A549 (cell line): ENCODE measurements around the gene C17orf113. TPM values are rescaled to one million over a fixed set of nuclear protein-coding genes. Genes with fewer than 3 reads are reported as not detected.

Source experiments
- ATAC-seq, 2 experiments: fragments of 200-7000 bp in 1 of 2; fragments of >200 bp in 1 of 2; cut with Nextera tagmentation in 1 of 2; cut with Tn5 transposase in 1 of 2; 3 replicates each; pipeline versions ENCODE4 v1.8.0 to v1.9.1; 2018 to 2020; ENCODE audit warnings: mild to moderate bottlenecking in 1 of 2, moderate library complexity in 1 of 2
- CTCF ChIA-PET: fragments of 300-600 bp; sonication (Branson Sonifier 250); formaldehyde crosslinking; extraction: SDS; loops from one replicate; lab custom pipeline; 2021; ENCODE audit warnings: antibody characterized with exemption, inconsistent platforms; lab: Yijun Ruan, JAX
- POLR2A ChIA-PET: fragments of 350-600 bp; formaldehyde crosslinking; extraction: SDS; loops from one replicate; lab custom pipeline; 2021; ENCODE audit warnings: antibody characterized with exemption, inconsistent platforms; lab: Yijun Ruan, JAX
- DNase-seq, 2 experiments: peaks; one replicate each; pipeline versions ENCODE4 v3.0.0 to v3.0.0-alpha.2; 2011 to 2016; ENCODE audit warnings: low read depth in 1 of 2, low spot score in 1 of 2
- FAIRE-seq: peaks from 2 replicates; lab custom pipeline; 2011; peaks lifted over from hg19 to GRCh38; lab: Jason Lieb, UNC
- H3K27ac ChIP-seq, 2 experiments: fragments of >200 bp; sonication (Bioruptor Twin); formaldehyde crosslinking; 3 replicates each; pipeline ENCODE4 v1.5.1; 2016 to 2017
- H3K4me1 ChIP-seq: fragments of >200 bp; sonication (Bioruptor Twin); formaldehyde crosslinking; 3 replicates; pipeline ENCODE4 v1.6.1; 2016
- H3K4me2 ChIP-seq: fragments of >200 bp; sonication (Bioruptor Twin); formaldehyde crosslinking; 3 replicates; pipeline ENCODE4 v1.6.1; 2016
- H3K4me3 ChIP-seq: fragments of >200 bp; sonication (Bioruptor Twin); formaldehyde crosslinking; 3 replicates; pipeline ENCODE4 v1.5.1; 2016
- H3K9me3 ChIP-seq: fragments of >200 bp; sonication (Bioruptor Twin); formaldehyde crosslinking; 3 replicates; pipeline ENCODE4 v1.6.1; 2016
- CBX8 ChIP-seq: fragments of 200-600 bp; sonication (generic); IDR thresholded peaks from 2 replicates; pipeline ENCODE4 v1.6.1; 2016
- CHD2 ChIP-seq: fragments of 150-350 bp; IDR thresholded peaks from 2 replicates; pipeline ENCODE4 v1.6.1; 2014; ENCODE audit warnings: low read length; ENCODE audit not compliant: partially characterized antibody
- CHD4 ChIP-seq: fragments of 200-600 bp; sonication (generic); IDR thresholded peaks from 2 replicates; pipeline ENCODE4 v1.6.1; 2016; ENCODE audit warnings: antibody characterized with exemption, mild to moderate bottlenecking, borderline replicate concordance
- ELK1 ChIP-seq: fragments of 150-350 bp; IDR thresholded peaks from 2 replicates; pipeline ENCODE4 v1.6.1; 2014; ENCODE audit warnings: low read depth, mild to moderate bottlenecking, low read length
- ESRRA ChIP-seq: fragments of 150-350 bp; IDR thresholded peaks from 2 replicates; pipeline ENCODE4 v1.6.1; 2014; ENCODE audit warnings: mild to moderate bottlenecking, low read length, borderline replicate concordance
- HEYL ChIP-seq: fragments of 250-450 bp; sonication (Bioruptor Pico); IDR thresholded peaks from 2 replicates; pipeline ENCODE4 v1.8.0; 2021; ENCODE audit warnings: mild to moderate bottlenecking, moderate library complexity
- HMGXB4 ChIP-seq: fragments of 250-450 bp; sonication (Bioruptor Pico); IDR thresholded peaks from 2 replicates; pipeline ENCODE4 v1.5.0; 2021; ENCODE audit warnings: mild to moderate bottlenecking, moderate library complexity, borderline replicate concordance
- HOXA7 ChIP-seq: fragments of 250-450 bp; sonication (Bioruptor Pico); IDR thresholded peaks from 2 replicates; pipeline ENCODE4 v1.5.0; 2020; ENCODE audit warnings: mild to moderate bottlenecking, moderate library complexity
- KDM1A ChIP-seq: fragments of 200-600 bp; sonication (generic); IDR thresholded peaks from 2 replicates; pipeline ENCODE4 v1.6.1; 2016; ENCODE audit warnings: low read depth, mild to moderate bottlenecking
- KDM5A ChIP-seq: fragments of 200-600 bp; sonication (generic); IDR thresholded peaks from 2 replicates; pipeline ENCODE4 v1.6.1; 2016; ENCODE audit warnings: antibody characterized with exemption, mild to moderate bottlenecking
- MAFK ChIP-seq: fragments of 450-650 bp; IDR thresholded peaks from 2 replicates; pipeline ENCODE4 v1.6.1; 2014; ENCODE audit not compliant: partially characterized antibody
- NPAS2 ChIP-seq: fragments of 250-450 bp; sonication (Bioruptor Pico); IDR thresholded peaks from 2 replicates; pipeline ENCODE4 v1.8.0; 2022; ENCODE audit warnings: mild to moderate bottlenecking, moderate library complexity, borderline replicate concordance
- PBX3 ChIP-seq: IDR thresholded peaks from 2 replicates; pipeline ENCODE4 v1.6.1; 2012
- PHF8 ChIP-seq: fragments of 200-600 bp; sonication (generic); IDR thresholded peaks from 2 replicates; pipeline ENCODE4 v1.6.1; 2016; ENCODE audit warnings: low read depth, mild to moderate bottlenecking, antibody characterized with exemption, moderate library complexity, borderline replicate concordance
- POLR2A ChIP-seq: IDR thresholded peaks from 2 replicates; pipeline ENCODE4 v1.6.1; 2012; ENCODE audit warnings: mild to moderate bottlenecking, low read length
- REST ChIP-seq: fragments of 200-600 bp; sonication (generic); IDR thresholded peaks from 2 replicates; pipeline ENCODE4 v1.6.1; 2016; ENCODE audit warnings: antibody characterized with exemption, mild to moderate bottlenecking, moderate library complexity
- RFX5 ChIP-seq: fragments of 450-650 bp; IDR thresholded peaks from 2 replicates; pipeline ENCODE4 v1.7.1; 2014; ENCODE audit warnings: antibody characterized with exemption, mild to moderate bottlenecking, moderate library complexity
- SREBF2 ChIP-seq: fragments of 450-650 bp; IDR thresholded peaks from 2 replicates; pipeline ENCODE4 v1.6.1; 2014; ENCODE audit warnings: mild to moderate bottlenecking, moderate library complexity
- TFCP2L1 ChIP-seq: fragments of 250-450 bp; sonication (Bioruptor Pico); IDR thresholded peaks from 2 replicates; pipeline ENCODE4 v1.5.0; 2021; ENCODE audit warnings: mild to moderate bottlenecking
- TP53 ChIP-seq: fragments of 250-450 bp; sonication (Bioruptor Pico); IDR thresholded peaks from 2 replicates; pipeline ENCODE4 v1.5.0; 2021; ENCODE audit warnings: mild to moderate bottlenecking, moderate library complexity
- USF2 ChIP-seq: fragments of 450-650 bp; IDR thresholded peaks from 2 replicates; pipeline ENCODE4 v1.6.1; 2014; ENCODE audit warnings: antibody characterized with exemption
- ZC3H11A ChIP-seq: fragments of 450-650 bp; IDR thresholded peaks from 2 replicates; pipeline ENCODE4 v1.6.1; 2014; ENCODE audit warnings: antibody characterized with exemption, mild to moderate bottlenecking
- ZFP36 ChIP-seq: fragments of 450-650 bp; IDR thresholded peaks from 2 replicates; pipeline ENCODE4 v1.6.1; 2014; ENCODE audit warnings: borderline replicate concordance; ENCODE audit not compliant: partially characterized antibody
- WGBS: methylation state at CpG from one replicate; pipeline ENCODE4 v1.1.6; 2017; ENCODE audit errors: missing lambda C conversion rate; 5-methylcytosine and 5-hydroxymethylcytosine counted together
- polyA plus RNA-seq, 4 experiments: library from polyadenylated mRNA; depleted of rRNA in 3 of 4; stranded (reverse); fragments of >200 nt; fragmentation: RNase III in 1 of 4; extraction: RNeasy Plus Mini Kit Qiagen cat#74134 plus additional on column Dnase treatment in 1 of 4; gene quantifications; 2 replicates in 3 of 4; 3 replicates in 1 of 4; pipeline ENCODE4 v1.2.3, GENCODE V29; 2011 to 2017

C17orf113 gene
- polyA plus RNA-seq, 2 of the 4 experiments (the other 2 are of a cell fraction), result 0.67 to 1.0 TPM

GRCh38 chr17:42055027-42055426 lies 4.6 kb upstream of the C17orf113 start:
- FAIRE-seq (no peak), DNase-seq (no peak)
- CTCF ChIA-PET, result interaction anchor here (0.8 to 16.9 kb wide), 10 partner anchors 10 to 472 kb away, joined by 3 to 454 read pairs (median 6); partner anchors contain the start of genes DHX58, KAT2A and ZNF385C
- H3K27ac ChIP-seq, result no peak overlapping the region
- no peaks in the 10 kb centered on the region for H3K9me3 ChIP-seq
- no peak for TF ChIP-seq USF2
- TF ChIP-seq, all 56 proteins: peak for 0
- no peak overlapping the region for H3K4me3 ChIP-seq
- 44% methylated on average over 3 of the region's 3 CpGs for WGBS
- no peak overlapping the region for H3K4me2 ChIP-seq
- POLR2A ChIA-PET, result interaction anchor here (0.6 kb wide), 1 partner anchor 35 kb away, joined by 3 read pairs; the partner anchor contains the start of gene NKIRAS2
- no peak for ATAC-seq
- peaks cover 7% of the 10 kb centered on the region; the same call in 1 of the 3 replicates for H3K4me1 ChIP-seq

- Histone ChIP-seq H3K9me3 (no peaks in the 10 kb centered on the region), H3K4me1 (peaks cover 12% of the 10 kb centered on the region), H3K4me2 (no peak overlapping the region), H3K27ac (no peak overlapping the region), H3K4me3 (no peak overlapping the region)
- no peak for DNase-seq
- TF ChIP-seq TFCP2L1 (no peak), ZC3H11A (no peak), SREBF2 (no peak), KDM5A (no peak), TP53 (CRISPR knock-in tag) (no peak), CHD4 (no peak), KDM1A (no peak), POLR2A (no peak), PBX3 (no peak), NPAS2 (CRISPR knock-in tag) (no peak), ZFP36 (no peak), REST (no peak)
- CTCF ChIA-PET, result interaction anchor here (0.6 to 16.9 kb wide), 12 partner anchors 13 to 316 kb away, joined by 3 to 454 read pairs (median 4); partner anchors contain the start of genes DHX58, KAT2A and ZNF385C
- 50% methylated on average over 12 of the region's 12 CpGs for WGBS
- POLR2A ChIA-PET, result no interaction called here
- no peak for FAIRE-seq
- no peak for ATAC-seq
Observed at GRCh38 chr17:42053731-42054500, 3.5 kb upstream of the C17orf113 start.

- peaks cover 12% of the 10 kb centered on the region for H3K4me1 ChIP-seq
- no peaks in the 10 kb centered on the region for H3K9me3 ChIP-seq
- ATAC-seq, result no peak
- H3K4me2 ChIP-seq, result no peak overlapping the region
- WGBS, result 50% methylated on average over 6 of the region's 6 CpGs
- CTCF ChIA-PET, result interaction anchor here (1.1 to 16.9 kb wide), 7 partner anchors 9 to 101 kb away, joined by 3 to 454 read pairs (median 6); partner anchors contain the start of genes DHX58, KAT2A and ZNF385C
- DNase-seq, result no peak
- no peak overlapping the region for H3K27ac ChIP-seq
- no peak for FAIRE-seq
- POLR2A ChIA-PET, result no interaction called here
- no peak overlapping the region for H3K4me3 ChIP-seq
- no peak for TF ChIP-seq HOXA7 (CRISPR knock-in tag)
- no peak for TF ChIP-seq HMGXB4 (CRISPR knock-in tag)
- TF ChIP-seq SREBF2, result no peak
- TF ChIP-seq RFX5, result no peak
- TF ChIP-seq TP53 (CRISPR knock-in tag), result no peak
- no peak for TF ChIP-seq CBX8
- no peak for TF ChIP-seq PHF8
- TF ChIP-seq MAFK, result no peak
- no peak for TF ChIP-seq HEYL (CRISPR knock-in tag)
- TF ChIP-seq POLR2A, result no peak
- no peak for TF ChIP-seq CHD2
- no peak for TF ChIP-seq ELK1
- no peak for TF ChIP-seq ESRRA
Observed at GRCh38 chr17:42052346-42052877, 2.0 kb upstream of the C17orf113 start.
